WTC11 (cell line): Measurements from ENCODE around the gene DNAH8. TPM values are rescaled to one million over a fixed set of nuclear protein-coding genes. Genes with fewer than 3 reads are reported as not detected.

ENCODE experiments used
- ATAC-seq: fragments of 200-7000 bp; cut with Tn5 transposase; 2 replicates; pipeline ENCODE4 v1.10.0; 2021; ENCODE audit warnings: mild to moderate bottlenecking, moderate library complexity
- CTCF ChIA-PET: fragments of 300-600 bp; sonication (Branson Sonifier 250); formaldehyde crosslinking; loops from one replicate; lab custom pipeline; 2021; ENCODE audit warnings: antibody characterized with exemption; lab: Charles Lee
- POLR2A ChIA-PET: fragments of 350-600 bp; sonication (Branson Sonifier 250); formaldehyde crosslinking; loops from one replicate; lab custom pipeline; 2021; ENCODE audit warnings: antibody characterized with exemption; lab: Charles Lee
- DNase-seq: peaks from one replicate; pipeline ENCODE4 v3.0.0; 2021; ENCODE audit warnings: low spot score
- H3K27ac Mint-ChIP-seq: 2 replicates; pipeline ENCODE4 v1.8.0; 2021; ENCODE audit warnings: mixed read lengths
- H3K27me3 Mint-ChIP-seq: 2 replicates; pipeline ENCODE4 v1.8.0; 2021; ENCODE audit warnings: low read depth, mild to moderate bottlenecking, moderate library complexity, mixed read lengths
- H3K36me3 Mint-ChIP-seq: 2 replicates; pipeline ENCODE4 v1.8.0; 2021; ENCODE audit warnings: mixed read lengths
- H3K4me1 Mint-ChIP-seq: 2 replicates; pipeline ENCODE4 v1.8.0; 2022; ENCODE audit warnings: mixed read lengths
- H3K4me3 Mint-ChIP-seq: 2 replicates; pipeline ENCODE4 v1.8.0; 2021; ENCODE audit warnings: mild to moderate bottlenecking, moderate library complexity, mixed read lengths
- H3K9me3 Mint-ChIP-seq: 2 replicates; pipeline ENCODE4 v1.8.0; 2021; ENCODE audit warnings: mixed read lengths
- AFF4 ChIP-seq: sonication (generic); formaldehyde crosslinking; IDR thresholded peaks from 2 replicates; pipeline ENCODE4 v1.8.1; 2023; ENCODE audit warnings: mild to moderate bottlenecking, missing genetic modification reagents, borderline replicate concordance
- ATF1 ChIP-seq: sonication (generic); formaldehyde crosslinking; IDR thresholded peaks from 2 replicates; pipeline ENCODE4 v1.8.1; 2023; ENCODE audit warnings: mild to moderate bottlenecking, moderate library complexity, missing genetic modification reagents
- ATF3 ChIP-seq: sonication (generic); formaldehyde crosslinking; conservative IDR thresholded peaks from 2 replicates; pipeline ENCODE4 v1.8.1; 2022; ENCODE audit warnings: mild to moderate bottlenecking, missing genetic modification reagents
- EMX1 ChIP-seq: fragments of 250-450 bp; sonication (Bioruptor Pico); IDR thresholded peaks from 2 replicates; pipeline ENCODE4 v1.8.0; 2021; ENCODE audit warnings: mild to moderate bottlenecking
- GABPB1 ChIP-seq: sonication (generic); formaldehyde crosslinking; IDR thresholded peaks from 2 replicates; pipeline ENCODE4 v1.8.1; 2023; ENCODE audit warnings: mild to moderate bottlenecking, missing genetic modification reagents
- GTF2I ChIP-seq: fragments of 250-450 bp; sonication (Bioruptor Pico); conservative IDR thresholded peaks from 2 replicates; pipeline ENCODE4 v1.4.0; 2021; ENCODE audit warnings: mild to moderate bottlenecking
- HMGXB4 ChIP-seq: sonication (generic); formaldehyde crosslinking; IDR thresholded peaks from 2 replicates; pipeline ENCODE4 v1.8.1; 2023; ENCODE audit warnings: mild to moderate bottlenecking, moderate library complexity, missing genetic modification reagents
- JAZF1 ChIP-seq: fragments of 250-450 bp; sonication (Bioruptor Pico); IDR thresholded peaks from 2 replicates; pipeline ENCODE4 v1.9.0; 2021; ENCODE audit warnings: moderate library complexity, mild to moderate bottlenecking, inconsistent platforms
- NFYB ChIP-seq: sonication (generic); formaldehyde crosslinking; conservative IDR thresholded peaks from 2 replicates; pipeline ENCODE4 v1.8.0; 2022; ENCODE audit warnings: low read depth, missing genetic modification reagents
- NR3C1 ChIP-seq: sonication (generic); formaldehyde crosslinking; conservative IDR thresholded peaks from 2 replicates; pipeline ENCODE4 v1.8.1; 2023; ENCODE audit warnings: low read depth, mild to moderate bottlenecking, missing genetic modification reagents
- SMAD3 ChIP-seq: sonication (generic); formaldehyde crosslinking; IDR thresholded peaks from 2 replicates; pipeline ENCODE4 v1.8.0; 2022; ENCODE audit warnings: missing genetic modification reagents, mild to moderate bottlenecking, borderline replicate concordance
- SMAD4 ChIP-seq: sonication (generic); formaldehyde crosslinking; IDR thresholded peaks from 2 replicates; pipeline ENCODE4 v1.8.0; 2022; ENCODE audit warnings: mild to moderate bottlenecking, missing genetic modification reagents
- TEAD4 ChIP-seq: sonication (generic); formaldehyde crosslinking; IDR thresholded peaks from 2 replicates; pipeline ENCODE4 v1.8.0; 2022; ENCODE audit warnings: mild to moderate bottlenecking, missing genetic modification reagents
- USF2 ChIP-seq: sonication (generic); formaldehyde crosslinking; IDR thresholded peaks from 2 replicates; pipeline ENCODE4 v1.8.1; 2023; ENCODE audit warnings: mild to moderate bottlenecking, missing genetic modification reagents, moderate library complexity
- ZNF317 ChIP-seq: sonication (generic); formaldehyde crosslinking; IDR thresholded peaks from 2 replicates; pipeline ENCODE4 v1.8.1; 2023; ENCODE audit warnings: low read depth, mild to moderate bottlenecking, moderate library complexity, missing genetic modification reagents, borderline replicate concordance
- ZNF423 ChIP-seq: fragments of 250-450 bp; sonication (Bioruptor Pico); IDR thresholded peaks from 2 replicates; pipeline ENCODE4 v2.1.2; 2022; ENCODE audit warnings: mild to moderate bottlenecking, moderate library complexity
- ZNF671 ChIP-seq: fragments of 250-450 bp; sonication (Bioruptor Pico); IDR thresholded peaks from 2 replicates; pipeline ENCODE4 v1.8.0; 2021; ENCODE audit warnings: mild to moderate bottlenecking
- total RNA-seq: library from RNA; stranded (reverse); gene quantifications from 3 replicates; pipeline ENCODE4 v1.2.3, GENCODE V29; 2021
- TF ChIP-seq, protein P1 (sequence below): sonication (generic); formaldehyde crosslinking; conservative IDR thresholded peaks from 2 replicates; pipeline ENCODE4 v1.8.1; 2023; ENCODE audit warnings: mild to moderate bottlenecking, low read depth, missing genetic modification reagents, moderate library complexity
- TF ChIP-seq, protein P2 (sequence below): fragments of 250-450 bp; sonication (Bioruptor Pico); IDR thresholded peaks from 2 replicates; pipeline ENCODE4 v1.8.0; 2021; ENCODE audit warnings: mild to moderate bottlenecking

DNAH8 gene
- total RNA-seq, 1 experiment from 2014 or later: 0.02 TPM

GRCh38 chr6:38774929-38775707 lies 60.0 kb downstream of the DNAH8 start (continued):
- TF ChIP-seq ATF1: no peak

- Mint-ChIP-seq H3K9me3 (no peaks in the 10 kb centered on the region; the same call in 1 of the 2 replicates), H3K4me3 (no peak overlapping the region)
- TF ChIP-seq GTF2I: no peak
- no peak for TF ChIP-seq JAZF1 (CRISPR knock-in tag)
- TF ChIP-seq GABPB1 (CRISPR knock-in tag): no peak
- no peak for TF ChIP-seq SMAD3 (CRISPR knock-in tag)
- no peak for TF ChIP-seq NR3C1 (CRISPR knock-in tag)
- no peak for TF ChIP-seq AFF4 (CRISPR knock-in tag)
- TF ChIP-seq ZNF671 (CRISPR knock-in tag): no peak
- TF ChIP-seq SMAD4 (CRISPR knock-in tag): no peak
- TF ChIP-seq, all 79 proteins: peak for 0
- no peak overlapping the region for H3K27ac Mint-ChIP-seq
- no peaks in the 10 kb centered on the region for H3K4me1 Mint-ChIP-seq
- H3K27me3 Mint-ChIP-seq: no peaks in the 10 kb centered on the region
- no peak for ATAC-seq
- DNase-seq: no peak
- ChIA-PET CTCF (interaction anchor here (0.6 kb wide), 1 partner anchor 1275 kb away, joined by 3 read pairs; no protein-coding TSS in a partner anchor), POLR2A (no interaction called here)
- H3K36me3 Mint-ChIP-seq: no peaks in the 10 kb centered on the region
Measured at GRCh38 chr6:38775870-38776269, 60.8 kb downstream of the DNAH8 start.

- H3K9me3 Mint-ChIP-seq: no peaks in the 10 kb centered on the region; the same call in 1 of the 2 replicates
- ATAC-seq: no peak
- H3K4me3 Mint-ChIP-seq: no peak overlapping the region
- no peaks in the 10 kb centered on the region for H3K4me1 Mint-ChIP-seq
- CTCF ChIA-PET: no interaction called here
- H3K27me3 Mint-ChIP-seq: no peaks in the 10 kb centered on the region
- DNase-seq: no peak
- POLR2A ChIA-PET: no interaction called here
- H3K27ac Mint-ChIP-seq: no peak overlapping the region
- H3K36me3 Mint-ChIP-seq: no peaks in the 10 kb centered on the region
- TF ChIP-seq, protein P1, sequence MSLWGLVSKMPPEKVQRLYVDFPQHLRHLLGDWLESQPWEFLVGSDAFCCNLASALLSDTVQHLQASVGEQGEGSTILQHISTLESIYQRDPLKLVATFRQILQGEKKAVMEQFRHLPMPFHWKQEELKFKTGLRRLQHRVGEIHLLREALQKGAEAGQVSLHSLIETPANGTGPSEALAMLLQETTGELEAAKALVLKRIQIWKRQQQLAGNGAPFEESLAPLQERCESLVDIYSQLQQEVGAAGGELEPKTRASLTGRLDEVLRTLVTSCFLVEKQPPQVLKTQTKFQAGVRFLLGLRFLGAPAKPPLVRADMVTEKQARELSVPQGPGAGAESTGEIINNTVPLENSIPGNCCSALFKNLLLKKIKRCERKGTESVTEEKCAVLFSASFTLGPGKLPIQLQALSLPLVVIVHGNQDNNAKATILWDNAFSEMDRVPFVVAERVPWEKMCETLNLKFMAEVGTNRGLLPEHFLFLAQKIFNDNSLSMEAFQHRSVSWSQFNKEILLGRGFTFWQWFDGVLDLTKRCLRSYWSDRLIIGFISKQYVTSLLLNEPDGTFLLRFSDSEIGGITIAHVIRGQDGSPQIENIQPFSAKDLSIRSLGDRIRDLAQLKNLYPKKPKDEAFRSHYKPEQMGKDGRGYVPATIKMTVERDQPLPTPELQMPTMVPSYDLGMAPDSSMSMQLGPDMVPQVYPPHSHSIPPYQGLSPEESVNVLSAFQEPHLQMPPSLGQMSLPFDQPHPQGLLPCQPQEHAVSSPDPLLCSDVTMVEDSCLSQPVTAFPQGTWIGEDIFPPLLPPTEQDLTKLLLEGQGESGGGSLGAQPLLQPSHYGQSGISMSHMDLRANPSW (CRISPR knock-in tag): no peak
- TF ChIP-seq ATF3 (CRISPR knock-in tag): no peak
- TF ChIP-seq HMGXB4 (CRISPR knock-in tag): no peak
- no peak for TF ChIP-seq USF2 (CRISPR knock-in tag)
- TF ChIP-seq JAZF1 (CRISPR knock-in tag): no peak
- TF ChIP-seq TEAD4 (CRISPR knock-in tag): no peak
- TF ChIP-seq EMX1 (CRISPR knock-in tag): no peak
- no peak for TF ChIP-seq ZNF423 (CRISPR knock-in tag)
- no peak for TF ChIP-seq ZNF317
- TF ChIP-seq, protein P2, sequence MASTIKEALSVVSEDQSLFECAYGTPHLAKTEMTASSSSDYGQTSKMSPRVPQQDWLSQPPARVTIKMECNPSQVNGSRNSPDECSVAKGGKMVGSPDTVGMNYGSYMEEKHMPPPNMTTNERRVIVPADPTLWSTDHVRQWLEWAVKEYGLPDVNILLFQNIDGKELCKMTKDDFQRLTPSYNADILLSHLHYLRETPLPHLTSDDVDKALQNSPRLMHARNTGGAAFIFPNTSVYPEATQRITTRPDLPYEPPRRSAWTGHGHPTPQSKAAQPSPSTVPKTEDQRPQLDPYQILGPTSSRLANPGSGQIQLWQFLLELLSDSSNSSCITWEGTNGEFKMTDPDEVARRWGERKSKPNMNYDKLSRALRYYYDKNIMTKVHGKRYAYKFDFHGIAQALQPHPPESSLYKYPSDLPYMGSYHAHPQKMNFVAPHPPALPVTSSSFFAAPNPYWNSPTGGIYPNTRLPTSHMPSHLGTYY (CRISPR knock-in tag): no peak
- TF ChIP-seq NFYB (CRISPR knock-in tag): no peak
Measured at GRCh38 chr6:38776515-38776914, 61.4 kb downstream of the DNAH8 start.
